Measurements from ENCODE around the gene EDN2. TPM values are rescaled to one million over a fixed set of nuclear protein-coding genes. Genes with fewer than 3 reads are reported as not detected.

The EDN2 gene
- total RNA-seq, 1 donor from 2014 or later: not detected

DNA sequence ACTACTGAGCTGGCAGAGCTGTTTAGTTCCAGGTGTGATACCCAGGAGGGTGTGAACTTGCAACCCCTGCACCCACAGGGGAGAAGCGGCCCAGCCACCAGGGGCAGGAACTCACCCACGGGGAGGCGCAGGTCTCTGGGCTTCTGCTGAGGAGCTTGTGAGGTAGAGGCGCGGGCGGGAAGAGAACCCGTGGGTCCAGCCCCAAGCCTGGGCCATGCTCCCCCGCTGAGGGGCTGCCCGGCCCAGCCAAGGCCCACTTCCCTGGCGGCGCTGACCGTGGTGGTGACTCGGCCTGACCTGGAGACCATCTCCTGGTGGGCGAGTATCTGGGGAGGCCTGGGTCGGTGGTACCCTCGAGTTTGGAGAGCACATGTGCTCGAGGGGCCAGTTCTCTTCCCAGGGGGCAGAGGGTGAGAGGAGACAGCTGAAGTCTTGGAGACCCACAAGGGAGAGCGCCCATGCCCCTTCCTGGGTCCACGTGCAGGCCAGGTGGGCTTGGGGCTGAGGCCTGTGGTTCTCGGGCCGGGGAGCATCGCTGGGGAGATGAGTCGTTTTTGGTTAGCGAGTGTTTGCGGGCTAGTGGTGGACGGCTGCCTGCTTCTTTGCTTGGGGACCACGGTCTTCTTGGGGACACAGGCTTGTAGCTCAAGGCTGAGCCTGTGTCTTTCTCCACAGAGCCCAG is 28.4 kb upstream of the EDN2 start:
- ChIA-PET CTCF (interaction anchor here (6.7 kb wide), 1 partner anchor 660 kb away, joined by 54 read pairs; no protein-coding TSS in a partner anchor), POLR2A (no interaction called here)
- TF ChIP-seq, protein P1, sequence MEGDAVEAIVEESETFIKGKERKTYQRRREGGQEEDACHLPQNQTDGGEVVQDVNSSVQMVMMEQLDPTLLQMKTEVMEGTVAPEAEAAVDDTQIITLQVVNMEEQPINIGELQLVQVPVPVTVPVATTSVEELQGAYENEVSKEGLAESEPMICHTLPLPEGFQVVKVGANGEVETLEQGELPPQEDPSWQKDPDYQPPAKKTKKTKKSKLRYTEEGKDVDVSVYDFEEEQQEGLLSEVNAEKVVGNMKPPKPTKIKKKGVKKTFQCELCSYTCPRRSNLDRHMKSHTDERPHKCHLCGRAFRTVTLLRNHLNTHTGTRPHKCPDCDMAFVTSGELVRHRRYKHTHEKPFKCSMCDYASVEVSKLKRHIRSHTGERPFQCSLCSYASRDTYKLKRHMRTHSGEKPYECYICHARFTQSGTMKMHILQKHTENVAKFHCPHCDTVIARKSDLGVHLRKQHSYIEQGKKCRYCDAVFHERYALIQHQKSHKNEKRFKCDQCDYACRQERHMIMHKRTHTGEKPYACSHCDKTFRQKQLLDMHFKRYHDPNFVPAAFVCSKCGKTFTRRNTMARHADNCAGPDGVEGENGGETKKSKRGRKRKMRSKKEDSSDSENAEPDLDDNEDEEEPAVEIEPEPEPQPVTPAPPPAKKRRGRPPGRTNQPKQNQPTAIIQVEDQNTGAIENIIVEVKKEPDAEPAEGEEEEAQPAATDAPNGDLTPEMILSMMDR (IDR thresholded peaks at IDR 0.05): no peak
- Mint-ChIP-seq H3K4me3 (no peak overlapping the region), H3K9me3 (no peaks in the 10 kb centered on the region), H3K4me1 (peaks cover 19% of the 10 kb centered on the region), H3K36me3 (ENCODE audit: low read depth) (peaks cover 26% of the 10 kb centered on the region), H3K27me3 (no peaks in the 10 kb centered on the region), H3K27ac (no peak overlapping the region)
- intact Hi-C loops (cut with micrococcal nuclease): no loop called here
- DNase-seq (no peak), ATAC-seq (ENCODE audit: low read depth) (no peak)

DNA sequence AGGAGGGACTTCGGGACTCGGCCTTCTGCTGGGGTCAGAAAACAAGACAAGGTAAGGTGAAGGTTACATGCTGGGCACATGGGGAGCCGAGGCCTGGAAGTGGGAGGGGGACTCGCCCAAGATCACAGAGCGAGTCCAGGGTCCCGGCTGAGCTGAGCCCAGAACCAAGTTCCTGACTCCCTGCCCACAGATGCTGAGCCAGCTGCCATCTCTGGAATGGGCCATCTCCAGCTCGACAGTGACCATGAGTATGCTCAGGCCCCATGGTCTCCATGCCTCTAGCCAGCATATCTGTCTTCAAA is 26.7 kb upstream of the EDN2 start:
- no peak overlapping the region for H3K4me3 Mint-ChIP-seq

GRCh38 chr1:41510531-41511238 is 26.2 kb upstream of the EDN2 start:
- TF ChIP-seq, protein P1 (IDR thresholded peaks at IDR 0.05): no peak
- no peak overlapping the region for H3K27ac Mint-ChIP-seq
- H3K27me3 Mint-ChIP-seq: no peaks in the 10 kb centered on the region
- H3K4me3 Mint-ChIP-seq: no peak overlapping the region
- H3K9me3 Mint-ChIP-seq: no peaks in the 10 kb centered on the region
- DNase-seq (no peak), ATAC-seq (ENCODE audit: low read depth) (no peak)
- ChIA-PET POLR2A (no interaction called here), CTCF (no interaction called here)
- H3K4me1 Mint-ChIP-seq: peaks cover 3% of the 10 kb centered on the region
- peaks cover 24% of the 10 kb centered on the region for H3K36me3 Mint-ChIP-seq (ENCODE audit: low read depth)
- intact Hi-C loops (cut with micrococcal nuclease): no loop called here

More for the DNA sequence above, 26.7 kb upstream of the EDN2 start:
- Mint-ChIP-seq H3K4me1 (peaks cover 4% of the 10 kb centered on the region), H3K27ac (no peak overlapping the region), H3K36me3 (ENCODE audit: low read depth) (peaks cover 24% of the 10 kb centered on the region), H3K27me3 (no peaks in the 10 kb centered on the region), H3K9me3 (no peaks in the 10 kb centered on the region)
- no peak for DNase-seq
- CTCF ChIA-PET: no interaction called here
- no peak for ATAC-seq (ENCODE audit: low read depth)
- TF ChIP-seq, protein P1 (IDR thresholded peaks at IDR 0.05): no peak
- intact Hi-C loops (cut with micrococcal nuclease): no loop called here
- POLR2A ChIA-PET: no interaction called here

DNA sequence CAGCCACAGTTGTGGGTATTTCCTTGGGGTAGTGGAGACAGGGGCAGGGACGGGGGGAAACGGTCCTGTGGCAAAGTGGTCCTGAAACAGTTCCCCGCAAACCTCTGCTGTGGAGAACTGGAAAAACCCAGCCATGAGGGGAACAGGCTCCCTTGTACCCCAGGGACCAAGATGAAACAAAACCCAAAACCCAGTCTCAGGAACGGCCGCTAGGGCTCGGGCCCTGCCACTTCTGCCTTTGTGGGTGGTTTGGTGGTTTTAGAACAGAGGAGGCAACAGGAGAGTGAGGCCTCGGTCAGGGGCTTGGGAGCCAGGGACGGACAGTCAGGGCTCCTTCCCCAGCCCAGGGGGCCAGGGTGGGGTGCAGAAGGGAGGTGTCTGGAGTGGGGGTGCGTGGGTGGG is 24.8 kb upstream of the EDN2 start:
- Mint-ChIP-seq H3K4me1 (peaks cover 3% of the 10 kb centered on the region), H3K36me3 (ENCODE audit: low read depth) (peaks cover 24% of the 10 kb centered on the region), H3K4me3 (no peak overlapping the region), H3K27ac (no peak overlapping the region), H3K9me3 (no peaks in the 10 kb centered on the region), H3K27me3 (no peaks in the 10 kb centered on the region)
- ATAC-seq (ENCODE audit: low read depth) (no peak), DNase-seq (no peak)
- CTCF ChIA-PET: no interaction called here
- TF ChIP-seq, protein P1 (IDR thresholded peaks at IDR 0.05): no peak
- POLR2A ChIA-PET: no interaction called here
- intact Hi-C loops (cut with micrococcal nuclease): no loop called here

DNA sequence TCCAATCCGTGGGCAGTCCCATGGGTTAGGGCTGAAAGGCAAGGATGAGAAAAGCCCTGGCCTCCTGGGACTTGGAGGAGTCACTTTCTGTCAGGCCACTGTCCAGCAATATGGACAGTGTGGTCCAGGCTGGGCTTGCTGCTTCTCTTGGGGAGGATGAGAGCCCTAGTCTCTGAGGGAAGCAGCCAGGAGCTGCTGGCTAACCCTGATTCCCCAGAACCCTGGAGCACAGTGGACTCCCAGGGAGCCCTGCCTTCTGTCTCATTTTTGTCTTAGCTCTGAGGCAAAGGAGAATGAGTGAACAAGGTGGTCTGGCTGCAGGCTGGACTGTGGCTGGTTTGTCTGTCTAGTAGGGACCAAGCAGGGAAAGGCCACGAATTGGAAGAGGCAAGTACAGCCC is 23.8 kb upstream of the EDN2 start:
- H3K36me3 Mint-ChIP-seq (ENCODE audit: low read depth): peaks cover 21% of the 10 kb centered on the region
- intact Hi-C loops (cut with micrococcal nuclease): no loop called here
- no peak overlapping the region for H3K4me3 Mint-ChIP-seq
- no peak for ATAC-seq (ENCODE audit: low read depth)
- ChIA-PET POLR2A (no interaction called here), CTCF (interaction anchor here (1.0 kb wide), 1 partner anchor 8 kb away, joined by 5 read pairs; no protein-coding TSS in a partner anchor)
- H3K27ac Mint-ChIP-seq: no peak overlapping the region
- no peaks in the 10 kb centered on the region for H3K9me3 Mint-ChIP-seq
- TF ChIP-seq, protein P1 (IDR thresholded peaks at IDR 0.05): no peak
- H3K27me3 Mint-ChIP-seq: no peaks in the 10 kb centered on the region
- no peak for DNase-seq
- H3K4me1 Mint-ChIP-seq: peaks cover 5% of the 10 kb centered on the region
